ENCODE measurements around the gene MAST4.
A peak's percentile ranks its signal among the peaks of the same experiment; 100 is the strongest.

Gene MAST4

GRCh38 chr5:66554884-66555283, 41.3 kb upstream of the MAST4 start:
- Histone ChIP-seq H3F3A (ENCODE audit: control insufficient read depth, insufficient read depth) (no peaks in the 10 kb centered on the region), H3K4me2 (ENCODE audit: low read length) (peak overlapping the region; percentile 70), H3K27ac (ENCODE audit: low read depth, low read length) (peak overlapping the region; percentile 57), H4K20me1 (ENCODE audit: control insufficient read depth, insufficient read depth, low read depth, low read length) (no peaks in the 10 kb centered on the region), H3K4me3 (ENCODE audit: low read length) (peak overlapping the region; percentile 43), H3K4me1 (ENCODE audit: control insufficient read depth, low read length) (peaks cover 22% of the 10 kb centered on the region), H3K79me2 (ENCODE audit: control insufficient read depth, low read length) (no peaks in the 10 kb centered on the region), H3K9me2 (replicated peaks; ENCODE audit: control insufficient read depth, low read length) (no peaks in the 10 kb centered on the region), H3K27me3 (ENCODE audit: control insufficient read depth, low read length) (no peaks in the 10 kb centered on the region), H3K36me3 (ENCODE audit: control insufficient read depth, low read length) (0 out of 2 replicates have a peak, but pooled peaks cover 4% of the 10 kb centered on the region), H3K9me3 (ENCODE audit: control insufficient read depth, insufficient read depth, low read length) (peaks cover 9% of the 10 kb centered on the region; the same call in 1 of the 2 replicates)
- TF ChIP-seq CTCF (IDR thresholded peaks at IDR 0.05; ENCODE audit: low read depth, low read length, poor library complexity, severe bottlenecking) (no peak), EZH2phosphoT487 (IDR thresholded peaks at IDR 0.05; ENCODE audit: borderline replicate concordance, low read length) (no peak)

- Histone ChIP-seq H4K20me1 (ENCODE audit: control insufficient read depth, insufficient read depth, low read depth, low read length) (no peaks in the 10 kb centered on the region), H3K36me3 (ENCODE audit: control insufficient read depth, low read length) (0 out of 2 replicates have a peak, but pooled peaks cover 4% of the 10 kb centered on the region), H3K4me1 (ENCODE audit: control insufficient read depth, low read length) (peaks cover 15% of the 10 kb centered on the region), H3K79me2 (ENCODE audit: control insufficient read depth, low read length) (no peaks in the 10 kb centered on the region), H3F3A (ENCODE audit: control insufficient read depth, insufficient read depth) (no peaks in the 10 kb centered on the region), H3K27ac (ENCODE audit: low read depth, low read length) (no peak overlapping the region), H3K4me3 (ENCODE audit: low read length) (no peak overlapping the region), H3K4me2 (ENCODE audit: low read length) (no peak overlapping the region), H3K9me3 (ENCODE audit: control insufficient read depth, insufficient read depth, low read length) (peaks cover 9% of the 10 kb centered on the region; the same call in 1 of the 2 replicates), H3K9me2 (replicated peaks; ENCODE audit: control insufficient read depth, low read length) (no peaks in the 10 kb centered on the region), H3K27me3 (ENCODE audit: control insufficient read depth, low read length) (no peaks in the 10 kb centered on the region)
- TF ChIP-seq EZH2phosphoT487 (IDR thresholded peaks at IDR 0.05; ENCODE audit: borderline replicate concordance, low read length) (no peak), CTCF (IDR thresholded peaks at IDR 0.05; ENCODE audit: low read depth, low read length, poor library complexity, severe bottlenecking) (no peak)
Measured at GRCh38 chr5:66558560-66558959, 37.6 kb upstream of the MAST4 start.

- no peaks in the 10 kb centered on the region for H4K20me1 ChIP-seq (ENCODE audit: control insufficient read depth, insufficient read depth, low read depth, low read length)
- no peaks in the 10 kb centered on the region for H3F3A ChIP-seq (ENCODE audit: control insufficient read depth, insufficient read depth)
- H3K27ac ChIP-seq (ENCODE audit: low read depth, low read length): no peak overlapping the region
- H3K4me3 ChIP-seq (ENCODE audit: low read length): no peak overlapping the region
- H3K9me2 ChIP-seq (replicated peaks; ENCODE audit: control insufficient read depth, low read length): no peaks in the 10 kb centered on the region
- H3K9me3 ChIP-seq (ENCODE audit: control insufficient read depth, insufficient read depth, low read length): 0 out of 2 replicates have a peak, but pooled peaks cover 2% of the 10 kb centered on the region
- H3K4me1 ChIP-seq (ENCODE audit: control insufficient read depth, low read length): no peaks in the 10 kb centered on the region; the same call in 1 of the 2 replicates
- H3K27me3 ChIP-seq (ENCODE audit: control insufficient read depth, low read length): no peaks in the 10 kb centered on the region
- H3K79me2 ChIP-seq (ENCODE audit: control insufficient read depth, low read length): no peaks in the 10 kb centered on the region
- no peak overlapping the region for H3K4me2 ChIP-seq (ENCODE audit: low read length)
- no peaks in the 10 kb centered on the region for H3K36me3 ChIP-seq (ENCODE audit: control insufficient read depth, low read length)
- TF ChIP-seq EZH2phosphoT487 (IDR thresholded peaks at IDR 0.05; ENCODE audit: borderline replicate concordance, low read length) (no peak), CTCF (IDR thresholded peaks at IDR 0.05; ENCODE audit: low read depth, low read length, poor library complexity, severe bottlenecking) (no peak)
Measured at GRCh38 chr5:66560371-66560770, 35.8 kb upstream of the MAST4 start.

Measured in DOHH2 (cell line).